ENCODE data around the gene GUCY1A1. TPM values are rescaled to one million over a fixed set of nuclear protein-coding genes. Genes with fewer than 3 reads are reported as not detected.
A peak's percentile ranks its signal among the peaks of the same experiment; 100 is the strongest.

GUCY1A1 gene
- total and polyA plus RNA-seq, 2 of the 4 experiments (the other 2 are of a cell fraction), result 0.19 to 0.54 TPM

GRCh38 chr4:155679343-155679742, 12.7 kb downstream of the GUCY1A1 start:
- intact Hi-C loops (cut with micrococcal nuclease) (loop anchor here (1.0 kb wide), 1 partner anchor 26 kb away; no protein-coding TSS in a partner anchor), dilution Hi-C loops (cut with HindIII; ENCODE audit: low sequenced_read_pairs, unreplicated experiment) (no loop called here), in situ Hi-C loops (cut with MboI; ENCODE audit: low sequenced_read_pairs) (no loop called here)
- Histone ChIP-seq H2BK5ac (ENCODE audit: low read depth, low read length, poor library complexity, severe bottlenecking) (no peak overlapping the region), H3K4me2 (ENCODE audit: low read depth, low read length) (no peak overlapping the region), H3K27me3 (ENCODE audit: control insufficient read depth, insufficient read depth, low read length) (no peaks in the 10 kb centered on the region; the same call in 1 of the 2 replicates), H3K9me3 (ENCODE audit: control insufficient read depth, insufficient read depth, low read length) (peaks cover 2% of the 10 kb centered on the region; the same call in 1 of the 2 replicates), H3K4me1 (ENCODE audit: control insufficient read depth, insufficient read depth, low read length) (peaks cover 4% of the 10 kb centered on the region; the same call in 1 of the 2 replicates), H4K8ac (ENCODE audit: low read depth in 2 of 2, low read length in 2 of 2) (no peak overlapping the region), H3K79me1 (ENCODE audit: low read depth in 1 of 2, low read length in 2 of 2) (no peaks in the 10 kb centered on the region), H4K5ac (ENCODE audit: low read depth, low read length) (no peak overlapping the region), H3K56ac (ENCODE audit: extremely low read depth, insufficient read depth, low read length) (no peak overlapping the region), H3K23ac (ENCODE audit: low read depth, low read length) (no peak overlapping the region), H2AK9ac (replicated peaks; ENCODE audit: low read depth, low read length, poor library complexity) (no peak overlapping the region), H4K91ac (ENCODE audit: insufficient read depth, low read depth, low read length) (no peak overlapping the region), H2AK5ac (ENCODE audit: low read depth, low read length) (no peak overlapping the region), H2BK20ac (ENCODE audit: low read depth, low read length) (no peak overlapping the region), H2BK120ac (ENCODE audit: low read depth, low read length) (no peak overlapping the region), H3K9ac (ENCODE audit: low read depth, low read length) (no peak overlapping the region), H2BK15ac (ENCODE audit: low read depth, low read length) (no peak overlapping the region), H3K27ac (ENCODE audit: insufficient read depth, low read length) (no peak overlapping the region), H3K9me1 (ENCODE audit: insufficient read depth, low read length) (no peaks in the 10 kb centered on the region), H3K4ac (ENCODE audit: low read depth, low read length) (no peak overlapping the region; the same call in 1 of the 2 replicates), H2AFZ (replicated peaks; ENCODE audit: low read length, poor library complexity) (peak overlapping the region; percentile 75), H3K14ac (replicated peaks; ENCODE audit: low read depth, low read length) (no peak overlapping the region), H3K4me3 (ENCODE audit: insufficient read depth, low read depth, low read length) (no peak overlapping the region), H4K20me1 (ENCODE audit: insufficient read depth, low read length) (no peaks in the 10 kb centered on the region), H3K36me3 (ENCODE audit: control insufficient read depth, insufficient read depth, low read length) (no peaks in the 10 kb centered on the region), H3K18ac (ENCODE audit: low read depth, low read length) (no peak overlapping the region; the same call in 1 of the 2 replicates)
- no peak for TF ChIP-seq FOS (IDR thresholded peaks at IDR 0.05; ENCODE audit: low read depth, low read length)
- no peak for TF ChIP-seq RAD21 (IDR thresholded peaks at IDR 0.05; ENCODE audit: low read length)
- TF ChIP-seq RFX5 (IDR thresholded peaks at IDR 0.05; ENCODE audit: low read depth, low read length), result no peak
- no peak for TF ChIP-seq ELK1 (IDR thresholded peaks at IDR 0.05; ENCODE audit: borderline replicate concordance, low read depth, low read length)
- no peak for TF ChIP-seq MAFK (IDR thresholded peaks at IDR 0.05; ENCODE audit: low read depth, low read length)
- TF ChIP-seq RCOR1 (IDR thresholded peaks at IDR 0.05; ENCODE audit: insufficient replicate concordance, low read length), result no peak
- peak; percentile 38 for DNase-seq
- ChIA-PET CTCF (no interaction called here), POLR2A (ENCODE audit: unreplicated experiment) (no interaction called here)
- ATAC-seq (ENCODE audit: low read depth), result no peak
- no TSS peak for BruUV-seq (replicated peaks)
- 80% methylated on average over 1 of the region's 5 CpGs; no CpG with 5 or more reads in 1 of the 2 experiments for WGBS, 2 experiments (ENCODE audit: extremely low coverage in 2 of 2, insufficient read length in 1 of 2)
